ENCODE results near the gene CBX5. TPM values are rescaled to one million over a fixed set of nuclear protein-coding genes. Genes with fewer than 3 reads are reported as not detected.

The CBX5 gene
- total and polyA plus RNA-seq, 10 of the 15 experiments (the other 5 are each of a cell fraction or from before 2014, with no cell fraction given), result 46.7 to 138 (median 74.6) TPM

- Histone ChIP-seq H3K27ac (ENCODE audit: control insufficient read depth, insufficient read depth) (no peak overlapping the region), H3K9me3 (replicated peaks; ENCODE audit: control insufficient read depth, insufficient read depth, low read length) (no peaks in the 10 kb centered on the region), H3K79me2 (ENCODE audit: control insufficient read depth, insufficient read depth, low read length) (no peaks in the 10 kb centered on the region), H3K4me1 (ENCODE audit: control insufficient read depth, insufficient read depth, low read length) (no peaks in the 10 kb centered on the region), H3K4me2 (ENCODE audit: control insufficient read depth, insufficient read depth) (no peak overlapping the region), H3K4me3 (no peak overlapping the region), H3K9ac (ENCODE audit: control insufficient read depth, insufficient read depth, low read length) (no peak overlapping the region), H3K36me3 (ENCODE audit: control insufficient read depth in 2 of 2, insufficient read depth in 2 of 2, low read length in 1 of 2) (peaks cover 4 to 6% of the 10 kb centered on the region in 2 experiments), H4K20me1 (ENCODE audit: control insufficient read depth, insufficient read depth) (no peaks in the 10 kb centered on the region; the same call in 1 of the 2 replicates), H2AFZ (ENCODE audit: control insufficient read depth, low read depth, low read length) (no peak overlapping the region), H3K27me3 (replicated peaks in 1 of 2; ENCODE audit: control insufficient read depth in 2 of 2, insufficient read depth in 2 of 2, low read length in 1 of 2) (no peaks in the 10 kb centered on the region; a peak in 2 of 4 replicates)
- ChIA-PET POLR2A (interaction anchor here (0.9 to 3.0 kb wide), 5 partner anchors 12 to 67 kb away, joined by 3 to 20 read pairs (median 6); partner anchors contain the start of genes CBX5, COPZ1 and HNRNPA1), SMC1A (ENCODE audit: uncharacterized antibody, unreplicated experiment) (interaction anchor here (0.7 to 2.7 kb wide), 12 partner anchors 8 to 206 kb away, joined by 3 to 17 read pairs (median 4); partner anchors contain the start of gene HNRNPA1), CTCF (interaction anchor here (0.7 to 9.5 kb wide), 25 partner anchors 8 to 147 kb away, joined by 3 to 116 read pairs (median 7); partner anchors contain the start of genes CBX5, COPZ1, HNRNPA1 and NFE2), RAD21 (ENCODE audit: unreplicated experiment) (interaction anchor here (0.6 to 1.7 kb wide), 11 partner anchors 8 to 89 kb away, joined by 3 to 7 read pairs (median 3); partner anchors contain the start of gene COPZ1)
- WGBS (ENCODE audit: insufficient coverage, insufficient replicate concordance, low lambda C conversion rate, missing lambda C conversion rate), result 93% methylated on average over 30 of the region's 30 CpGs
- no peak for ATAC-seq
- in situ Hi-C loops (cut with MboI), result no loop called here
- intact Hi-C loops (cut with micrococcal nuclease; ENCODE audit: unreplicated experiment), result no loop called here
- no peak for FAIRE-seq
- DNase-seq (ENCODE audit: low read depth, low spot score), result no peak
- no TSS peak for BruUV-seq (replicated peaks)
- TF ChIP-seq STAT1 (conservative IDR thresholded peaks at IDR 0.05) (no peak), HDGF (IDR thresholded peaks at IDR 0.05) (no peak), TCF3 (IDR thresholded peaks at IDR 0.05; ENCODE audit: borderline replicate concordance, insufficient read depth, low read depth, low read length) (no peak), NKRF (conservative IDR thresholded peaks at IDR 0.05) (no peak), ESRRA (IDR thresholded peaks at IDR 0.05; ENCODE audit: low read length) (no peak), E2F8 (IDR thresholded peaks at IDR 0.05; ENCODE audit: low read depth, partially characterized antibody) (no peak), DPF2 (IDR thresholded peaks at IDR 0.05) (no peak), PAX5 (IDR thresholded peaks at IDR 0.05; ENCODE audit: borderline replicate concordance, low read depth, low read length) (no peak), CEBPB (IDR thresholded peaks at IDR 0.05; ENCODE audit: borderline replicate concordance in 1 of 2, low read depth in 2 of 2, low read length in 2 of 2) (no peak), ZNF687 (IDR thresholded peaks at IDR 0.05) (no peak)
Measured at GRCh38 chr12:54292083-54292930, 12.4 kb upstream of the CBX5 start.

All from GM12878 (cell line).